Measurements from ENCODE around the gene MUC7. TPM values are rescaled to one million over a fixed set of nuclear protein-coding genes. Genes with fewer than 3 reads are reported as not detected.

The MUC7 gene
- not detected in 2 replicates for total RNA-seq

GRCh38 chr4:70471897-70472296, at the start of gene MUC7:
Gene MUC7, plus strand, starts transcription at chr4:70472197. Its CDS starts 1,825 bp downstream, at chr4:70474022.

GRCh38 chr4:70518269-70518668, 46.3 kb downstream of the MUC7 start, which contains the start of gene AMTN:
Gene AMTN, plus strand, starts transcription at chr4:70518569. Its CDS starts 209 bp downstream, at chr4:70518778.

Other genes starting within 250 kb of the MUC7 start
- gene FDCSP, start 246.1 kb upstream of the MUC7 start, total RNA-seq, result not detected in 2 replicates
- gene CSN3, start 229.6 kb upstream of the MUC7 start, total RNA-seq, result not detected in 2 replicates
- gene CABS1, start 137.2 kb upstream of the MUC7 start, total RNA-seq, result not detected in 2 replicates
- not detected in 2 replicates for gene SMR3A, start 111.4 kb upstream of the MUC7 start, total RNA-seq
- not detected in 2 replicates for gene SMR3B, start 89.1 kb upstream of the MUC7 start, total RNA-seq
- gene OPRPN, start 74.3 kb upstream of the MUC7 start, total RNA-seq, result not detected in 2 replicates
- not detected in 2 replicates for gene AMTN, start 46.4 kb downstream of the MUC7 start, total RNA-seq
- gene AMBN, start 120.1 kb downstream of the MUC7 start, total RNA-seq, result not detected in 2 replicates
- under 0.01 TPM in 1 of 2 replicates, not detected in the other for gene ENAM, start 156.5 kb downstream of the MUC7 start, total RNA-seq
- gene JCHAIN, start 194.3 kb downstream of the MUC7 start, total RNA-seq, result not detected in 2 replicates
- gene UTP3, start 216.3 kb downstream of the MUC7 start, total RNA-seq, result 21.9 and 27.0 TPM in 2 replicates
- 27.9 and 44.4 TPM in 2 replicates for gene RUFY3, start 249.8 kb downstream of the MUC7 start, total RNA-seq

Data from epithelial cell of umbilical artery (primary cell).